Measurements from ENCODE around the gene MBOAT2.

The MBOAT2 gene

GRCh38 chr2:8877332-8877731 lies 126.2 kb downstream of the MBOAT2 start:
- Histone ChIP-seq H3K27me3 (replicated peaks; ENCODE audit: control insufficient read depth, insufficient read depth, low read length) (no peaks in the 10 kb centered on the region), H3K4me3 (replicated peaks; ENCODE audit: low read depth, low read length) (no peak overlapping the region), H3K36me3 (ENCODE audit: control insufficient read depth, insufficient read depth, low read length) (no peaks in the 10 kb centered on the region)
- DNase-seq (ENCODE audit: extremely low read depth, insufficient read length) = no peak
- TF ChIP-seq, protein P1, sequence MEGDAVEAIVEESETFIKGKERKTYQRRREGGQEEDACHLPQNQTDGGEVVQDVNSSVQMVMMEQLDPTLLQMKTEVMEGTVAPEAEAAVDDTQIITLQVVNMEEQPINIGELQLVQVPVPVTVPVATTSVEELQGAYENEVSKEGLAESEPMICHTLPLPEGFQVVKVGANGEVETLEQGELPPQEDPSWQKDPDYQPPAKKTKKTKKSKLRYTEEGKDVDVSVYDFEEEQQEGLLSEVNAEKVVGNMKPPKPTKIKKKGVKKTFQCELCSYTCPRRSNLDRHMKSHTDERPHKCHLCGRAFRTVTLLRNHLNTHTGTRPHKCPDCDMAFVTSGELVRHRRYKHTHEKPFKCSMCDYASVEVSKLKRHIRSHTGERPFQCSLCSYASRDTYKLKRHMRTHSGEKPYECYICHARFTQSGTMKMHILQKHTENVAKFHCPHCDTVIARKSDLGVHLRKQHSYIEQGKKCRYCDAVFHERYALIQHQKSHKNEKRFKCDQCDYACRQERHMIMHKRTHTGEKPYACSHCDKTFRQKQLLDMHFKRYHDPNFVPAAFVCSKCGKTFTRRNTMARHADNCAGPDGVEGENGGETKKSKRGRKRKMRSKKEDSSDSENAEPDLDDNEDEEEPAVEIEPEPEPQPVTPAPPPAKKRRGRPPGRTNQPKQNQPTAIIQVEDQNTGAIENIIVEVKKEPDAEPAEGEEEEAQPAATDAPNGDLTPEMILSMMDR (IDR thresholded peaks at IDR 0.05; ENCODE audit: insufficient read depth, low read length, poor library complexity, severe bottlenecking) = no peak

GRCh38 chr2:8876628-8877027 lies 126.9 kb downstream of the MBOAT2 start:
- no peak for DNase-seq (ENCODE audit: extremely low read depth, insufficient read length)
- no peak overlapping the region for H3K4me3 ChIP-seq (replicated peaks; ENCODE audit: low read depth, low read length)
- H3K27me3 ChIP-seq (replicated peaks; ENCODE audit: control insufficient read depth, insufficient read depth, low read length) = no peaks in the 10 kb centered on the region
- H3K36me3 ChIP-seq (ENCODE audit: control insufficient read depth, insufficient read depth, low read length) = no peaks in the 10 kb centered on the region
- TF ChIP-seq, protein P1 (IDR thresholded peaks at IDR 0.05; ENCODE audit: insufficient read depth, low read length, poor library complexity, severe bottlenecking) = no peak

DNA sequence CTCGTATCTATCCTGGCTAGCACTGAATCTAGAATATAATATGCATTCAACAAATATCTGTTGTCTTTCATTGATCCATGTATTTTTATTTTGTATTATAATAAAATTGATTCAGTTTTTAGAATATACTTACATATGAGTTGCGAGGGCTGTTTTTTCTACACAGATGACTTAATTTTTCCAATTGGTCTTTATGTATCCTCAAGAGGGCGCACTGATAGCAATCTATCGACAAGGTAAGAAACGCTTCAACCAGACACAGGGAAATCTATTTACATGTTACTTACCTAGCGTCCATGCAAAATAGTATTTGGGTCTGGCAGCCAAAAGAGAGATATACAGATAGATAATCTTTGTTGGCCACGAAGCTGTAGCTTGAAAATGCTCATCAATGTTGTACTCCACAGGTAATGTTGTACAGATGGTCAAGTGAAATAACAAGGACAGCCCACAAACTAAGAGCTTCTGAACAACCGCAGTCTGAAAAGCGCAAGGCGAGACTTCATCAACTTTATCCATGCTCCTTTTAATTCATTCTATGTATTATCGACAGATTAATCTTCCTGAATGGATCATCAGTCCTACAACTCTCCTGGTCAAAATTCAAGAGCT lies 130.6 kb downstream of the MBOAT2 start:
- Histone ChIP-seq H3K27me3 (replicated peaks; ENCODE audit: control insufficient read depth, insufficient read depth, low read length) (no peaks in the 10 kb centered on the region), H3K36me3 (ENCODE audit: control insufficient read depth, insufficient read depth, low read length) (no peaks in the 10 kb centered on the region), H3K4me3 (replicated peaks; ENCODE audit: low read depth, low read length) (no peak overlapping the region)
- TF ChIP-seq, protein P1 (IDR thresholded peaks at IDR 0.05; ENCODE audit: insufficient read depth, low read length, poor library complexity, severe bottlenecking) = peak; percentile 58
- DNase-seq (ENCODE audit: extremely low read depth, insufficient read length) = no peak

DNA sequence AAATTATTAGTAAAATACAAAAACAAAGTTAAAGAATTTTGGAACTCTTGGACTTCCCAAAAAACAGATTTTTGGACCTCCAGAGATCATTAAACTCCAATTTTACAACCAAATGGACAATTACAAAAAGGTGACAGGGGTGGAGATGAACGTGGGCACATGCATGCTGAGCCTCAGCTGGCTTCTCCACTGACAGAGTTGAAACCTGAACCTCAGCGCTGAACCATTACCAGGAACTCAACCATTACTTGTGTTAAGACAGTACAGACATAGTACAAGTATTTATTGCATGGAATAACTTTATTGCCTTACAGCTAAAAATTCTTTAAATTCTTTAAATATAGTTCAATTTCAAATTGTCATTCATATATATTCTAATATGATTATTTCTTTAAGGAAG lies 133.0 kb downstream of the MBOAT2 start:
- Histone ChIP-seq H3K36me3 (ENCODE audit: control insufficient read depth, insufficient read depth, low read length) (no peaks in the 10 kb centered on the region), H3K4me3 (replicated peaks; ENCODE audit: low read depth, low read length) (no peak overlapping the region), H3K27me3 (replicated peaks; ENCODE audit: control insufficient read depth, insufficient read depth, low read length) (no peaks in the 10 kb centered on the region)
- TF ChIP-seq, protein P1 (IDR thresholded peaks at IDR 0.05; ENCODE audit: insufficient read depth, low read length, poor library complexity, severe bottlenecking) = no peak
- no peak for DNase-seq (ENCODE audit: extremely low read depth, insufficient read length)

GRCh38 chr2:8867363-8867762 lies 136.1 kb downstream of the MBOAT2 start:
- H3K36me3 ChIP-seq (ENCODE audit: control insufficient read depth, insufficient read depth, low read length) = no peaks in the 10 kb centered on the region
- H3K4me3 ChIP-seq (replicated peaks; ENCODE audit: low read depth, low read length) = no peak overlapping the region
- no peaks in the 10 kb centered on the region for H3K27me3 ChIP-seq (replicated peaks; ENCODE audit: control insufficient read depth, insufficient read depth, low read length)
- DNase-seq (ENCODE audit: extremely low read depth, insufficient read length) = no peak
- TF ChIP-seq, protein P1 (IDR thresholded peaks at IDR 0.05; ENCODE audit: insufficient read depth, low read length, poor library complexity, severe bottlenecking) = no peak
